GM18867 (cell line): ENCODE measurements around the gene DOCK1.

ENCODE experiments used
- ATAC-seq: cut with Tn5 transposase; IDR thresholded peaks from one replicate; pipeline ENCODE4 v1.9.1; 2021; ENCODE audit warnings: mild to moderate bottlenecking, moderate library complexity; ENCODE audit not compliant: unreplicated experiment

Gene DOCK1

DNA sequence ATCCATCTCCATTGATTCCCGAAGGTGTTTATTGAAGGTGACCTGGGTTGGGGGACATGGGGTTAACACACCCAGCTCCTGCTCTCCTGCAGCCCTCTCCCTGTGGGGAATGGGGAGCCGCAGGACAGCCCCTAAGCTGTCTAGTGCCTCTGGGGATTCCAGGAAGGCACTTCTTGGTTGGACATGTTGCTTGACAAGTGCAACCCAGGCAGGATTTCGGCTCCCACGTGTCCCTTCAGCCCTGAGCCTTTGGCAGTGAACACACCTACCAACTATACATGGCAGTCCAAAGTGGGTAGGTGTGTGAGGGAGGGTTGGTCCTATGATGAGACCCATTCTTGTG lies 43.9 kb downstream of the DOCK1 start:
- ATAC-seq = no peak

DNA sequence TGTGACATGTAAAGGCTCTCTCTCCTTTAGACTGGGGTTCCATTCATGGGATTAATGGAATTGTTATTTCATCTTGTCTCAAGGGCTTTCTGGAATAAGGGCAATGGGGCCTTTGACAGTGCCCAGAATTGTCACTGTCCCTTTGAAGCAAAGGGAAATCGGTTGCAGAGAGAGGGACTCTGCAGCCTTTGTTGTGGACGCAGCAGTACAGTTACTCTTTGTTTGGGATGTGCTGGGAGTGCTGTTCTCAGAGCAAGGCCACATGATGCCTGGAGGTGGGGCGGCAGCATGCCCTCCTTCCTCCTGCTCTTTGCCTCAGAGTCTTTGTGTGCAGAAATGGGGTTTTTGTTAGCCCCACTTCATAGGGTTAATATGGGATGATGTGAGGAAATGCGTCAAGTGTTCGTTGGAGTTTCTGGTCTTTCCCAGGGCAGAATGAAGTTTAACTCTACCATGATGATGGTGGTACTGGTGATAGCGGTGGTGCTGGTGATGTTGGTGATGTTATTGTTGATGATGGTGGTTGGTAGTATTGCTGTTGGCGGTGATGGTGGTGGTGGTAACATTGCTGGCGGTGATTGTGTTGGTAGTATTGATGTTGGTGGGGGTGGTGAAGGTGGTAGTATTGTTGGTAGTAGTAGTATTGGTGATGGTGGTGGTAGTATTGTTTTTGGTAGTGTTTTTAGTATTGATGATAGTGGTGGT lies 45.3 kb downstream of the DOCK1 start:
- ATAC-seq = no peak

DNA sequence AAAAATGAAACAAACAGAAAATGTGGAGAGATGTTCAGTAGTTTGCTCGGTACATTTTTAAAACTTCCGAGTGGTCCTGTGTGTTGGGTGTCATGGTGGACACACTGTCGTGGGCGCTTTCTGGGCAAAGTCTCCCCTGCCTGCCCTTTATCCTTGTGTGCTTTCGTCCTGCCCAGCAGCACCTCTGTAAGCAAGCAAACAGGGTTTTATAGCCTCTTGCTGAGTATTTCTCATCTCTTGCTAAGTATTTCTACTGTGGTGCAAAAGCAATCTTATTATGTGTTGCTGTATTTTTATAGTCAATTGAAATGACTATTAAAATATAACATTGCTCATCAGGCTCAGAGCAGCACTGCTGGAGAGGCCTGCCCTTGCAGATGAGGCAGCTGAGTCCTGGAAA lies 48.7 kb downstream of the DOCK1 start:
- ATAC-seq = no peak

DNA sequence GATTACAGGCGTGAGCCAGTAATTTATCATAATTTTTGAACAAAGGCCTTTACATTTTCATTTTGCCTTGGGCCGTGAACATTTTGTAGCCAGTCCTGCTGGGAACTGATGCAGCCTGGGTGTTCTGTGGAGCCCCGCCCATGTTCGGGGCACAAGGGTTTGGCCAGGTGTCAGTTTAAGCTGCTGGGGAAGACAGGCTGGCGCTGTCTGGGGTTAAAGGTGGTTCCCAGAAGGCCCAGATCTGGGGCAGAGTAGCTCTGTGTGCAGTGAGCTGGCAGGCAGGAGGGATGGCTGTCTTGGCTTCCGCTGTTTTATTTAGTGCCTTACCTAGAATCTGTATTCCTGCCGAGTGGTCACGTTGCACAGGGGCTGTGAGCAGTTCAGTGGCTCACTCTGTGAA lies 50.2 kb downstream of the DOCK1 start:
- ATAC-seq = no peak

DNA sequence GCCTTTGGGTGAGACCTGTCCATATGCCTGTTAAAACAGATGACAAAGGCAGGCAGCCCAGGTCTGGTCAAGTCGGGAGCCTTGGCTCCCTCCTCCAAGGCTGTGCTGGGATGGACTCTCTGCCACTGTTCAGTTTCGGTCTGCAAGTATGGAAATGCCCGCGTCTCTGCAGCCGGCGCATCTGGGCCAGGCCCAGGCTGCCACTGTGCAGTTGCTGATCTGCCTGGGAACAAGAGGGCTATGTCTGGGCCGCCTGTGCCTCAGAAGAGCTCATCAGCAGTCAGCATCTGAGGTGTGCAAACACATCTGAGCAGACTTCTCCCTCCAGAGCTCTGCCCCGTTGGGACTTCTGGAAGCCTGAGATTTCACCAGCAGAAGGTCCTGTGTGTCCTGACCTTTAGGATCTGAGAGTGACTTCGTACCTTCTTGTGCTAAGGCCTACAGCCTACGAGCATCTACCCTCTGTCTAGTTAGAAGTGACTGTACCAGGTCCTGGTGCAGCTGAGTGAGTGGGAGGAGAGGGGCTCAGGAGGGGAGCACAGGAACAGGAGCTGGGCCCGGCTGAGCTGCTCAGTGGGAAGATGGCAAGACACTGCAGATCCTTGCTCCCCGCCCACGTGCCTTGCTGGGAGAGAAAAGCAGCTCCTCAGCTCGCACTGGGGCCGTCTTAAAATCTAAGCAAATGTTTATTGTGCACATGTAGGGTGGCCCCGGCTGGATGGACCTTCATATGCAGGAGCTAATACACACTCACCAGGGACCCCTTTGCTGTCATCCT lies 50.9 kb downstream of the DOCK1 start:
- no peak for ATAC-seq

DNA sequence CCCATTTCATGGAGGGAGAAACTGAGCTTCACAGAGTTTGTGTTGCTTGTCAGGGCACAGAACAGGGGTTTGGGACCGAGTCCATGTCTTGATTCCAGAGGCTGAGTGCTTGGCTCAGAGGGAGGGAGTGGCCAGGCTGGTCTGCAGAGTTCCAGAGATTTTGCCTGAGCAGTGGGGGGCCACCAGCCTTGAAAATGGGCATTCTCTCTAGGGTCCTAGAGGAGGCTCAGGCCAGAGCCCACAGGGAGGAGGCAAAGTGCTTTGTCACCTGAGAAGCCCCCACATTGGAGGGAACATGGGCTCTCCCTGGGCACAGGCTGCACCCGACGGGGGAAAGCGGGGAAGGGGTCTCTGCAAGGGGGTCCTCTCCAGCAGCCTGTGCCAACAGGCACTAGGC lies 51.5 kb downstream of the DOCK1 start:
- no peak for ATAC-seq

DNA sequence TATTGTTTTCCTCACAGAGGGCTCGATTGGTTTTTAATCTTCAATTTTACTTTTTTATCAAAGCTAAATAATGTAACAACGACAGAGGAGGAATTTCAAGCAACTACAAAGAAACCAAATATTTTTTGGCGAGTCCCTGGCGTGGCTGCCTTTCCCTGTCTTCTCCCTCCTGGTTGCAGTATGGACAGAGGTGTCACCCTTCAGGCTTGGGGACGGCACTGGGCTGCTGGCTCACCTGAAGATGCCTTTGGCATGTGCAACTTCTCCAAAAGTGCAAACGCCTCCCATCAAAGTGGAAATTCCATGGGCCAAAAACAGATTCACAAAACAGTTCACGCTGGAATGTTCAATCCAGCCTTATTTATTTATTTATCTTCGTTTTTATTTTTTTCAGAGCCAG lies 51.9 kb downstream of the DOCK1 start:
- no peak for ATAC-seq

DNA sequence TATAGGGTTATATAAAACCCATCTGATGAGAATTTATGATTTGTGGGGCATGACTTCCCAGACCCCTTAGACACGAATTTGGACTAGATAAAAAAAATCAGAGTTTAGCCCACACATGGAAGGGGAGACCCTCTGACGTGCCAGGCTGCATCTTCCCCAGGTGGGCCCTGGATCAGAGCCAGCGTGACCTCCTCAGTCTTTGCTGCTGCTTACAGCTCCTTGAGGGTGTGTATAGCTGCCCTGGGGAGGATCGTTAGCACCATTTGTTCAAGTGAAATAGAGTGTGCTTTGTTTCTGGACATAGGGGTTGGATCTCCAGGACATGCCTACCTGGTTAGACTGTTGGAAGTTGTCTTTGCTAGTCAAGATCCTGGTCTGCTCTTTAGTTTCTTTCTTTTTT lies 54.2 kb downstream of the DOCK1 start:
- ATAC-seq = no peak

DNA sequence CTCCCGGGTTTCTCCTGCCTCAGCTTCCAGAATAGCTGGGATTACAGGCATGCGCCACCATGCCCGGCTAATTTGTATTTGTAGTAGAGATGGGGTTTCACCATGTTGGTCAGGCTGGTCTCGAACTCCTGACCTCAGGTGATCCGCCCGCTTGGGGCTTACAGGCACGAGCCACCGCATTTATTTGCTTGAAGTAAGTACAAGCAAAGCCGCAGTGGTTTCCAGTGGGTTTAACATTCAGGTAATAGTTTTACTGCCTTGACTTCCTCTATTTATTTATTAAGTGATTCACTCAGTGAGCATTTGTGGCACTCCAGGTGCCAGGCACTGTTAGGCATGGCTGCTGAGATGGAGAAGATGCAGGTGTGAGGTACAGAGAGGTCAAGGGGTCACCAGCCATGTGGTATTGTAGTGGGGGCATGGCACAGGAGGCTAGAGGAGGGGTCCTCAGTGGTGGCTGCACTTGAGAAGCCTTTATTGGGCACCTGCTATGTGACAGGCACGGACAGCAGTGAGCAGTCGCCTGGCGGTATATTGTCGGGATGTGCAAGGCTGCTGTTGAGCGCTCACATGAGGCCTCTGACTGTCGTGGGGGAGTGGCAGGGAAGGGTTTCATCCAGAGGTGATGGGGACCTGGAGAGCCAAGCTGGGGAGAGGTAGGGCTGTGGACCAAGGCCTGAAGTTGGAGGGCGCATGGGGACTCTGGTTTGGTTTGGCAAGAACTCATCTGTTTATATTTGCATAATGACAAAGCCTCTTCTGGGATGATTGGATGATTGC lies 54.9 kb downstream of the DOCK1 start:
- no peak for ATAC-seq

DNA sequence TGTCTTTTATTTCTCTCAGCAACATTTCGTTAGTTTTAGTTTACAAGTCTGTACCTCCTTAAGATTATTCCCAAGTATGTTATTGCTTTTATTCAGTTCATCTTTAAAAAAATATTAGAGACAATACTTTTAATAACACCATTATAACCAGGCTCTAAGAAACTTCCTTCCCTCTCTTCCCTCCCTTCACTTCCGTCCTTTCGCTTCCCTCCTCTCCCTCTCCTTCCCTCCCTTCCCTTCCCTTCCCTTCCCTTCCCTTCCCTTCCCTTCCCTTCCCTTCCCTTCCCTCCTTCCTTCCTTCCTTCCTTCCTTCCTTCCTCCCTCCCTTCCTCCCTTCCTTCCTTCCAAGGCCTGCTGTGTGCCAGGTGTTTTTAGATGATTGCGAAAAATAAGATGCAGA lies 58.1 kb downstream of the DOCK1 start:
- no peak for ATAC-seq

DNA sequence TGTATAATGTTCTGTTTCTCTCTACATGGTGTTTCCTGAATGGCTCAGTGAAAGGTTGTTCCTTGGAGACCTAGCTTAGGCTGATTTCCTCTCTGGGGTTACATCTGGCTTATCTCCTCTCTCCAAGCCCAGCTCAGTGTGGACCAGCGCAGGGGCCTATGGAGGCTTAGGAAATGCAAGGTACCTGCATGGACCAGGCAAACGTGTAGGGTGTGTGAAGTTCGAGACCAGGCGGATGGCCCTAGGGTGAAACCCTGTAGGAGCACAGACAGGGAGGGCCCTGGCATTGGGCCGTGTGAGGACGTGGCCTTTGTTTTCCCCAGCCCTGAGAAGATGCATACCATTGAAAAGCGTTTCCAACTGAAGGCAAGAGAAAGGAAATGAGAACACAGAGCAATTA lies 59.0 kb downstream of the DOCK1 start:
- no peak for ATAC-seq

DNA sequence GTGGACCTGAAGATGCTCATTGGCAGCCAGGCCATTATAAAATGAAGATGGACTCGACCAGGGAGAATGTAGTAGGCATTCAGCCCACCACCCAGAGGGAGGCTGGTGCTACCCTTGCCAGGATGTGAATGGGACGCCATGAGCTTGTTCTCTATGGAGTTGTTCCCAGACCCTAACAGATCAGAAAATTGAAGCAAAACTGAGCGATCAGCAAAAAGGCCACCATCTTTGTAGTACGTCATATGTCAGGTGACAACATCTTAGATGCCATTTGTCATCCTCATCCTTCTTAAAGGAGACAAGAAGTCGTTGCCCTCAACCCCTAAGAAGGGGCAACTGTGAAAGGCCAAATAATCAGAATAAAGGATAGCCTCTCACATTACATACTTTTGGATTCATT lies 61.7 kb downstream of the DOCK1 start:
- ATAC-seq = no peak

DNA sequence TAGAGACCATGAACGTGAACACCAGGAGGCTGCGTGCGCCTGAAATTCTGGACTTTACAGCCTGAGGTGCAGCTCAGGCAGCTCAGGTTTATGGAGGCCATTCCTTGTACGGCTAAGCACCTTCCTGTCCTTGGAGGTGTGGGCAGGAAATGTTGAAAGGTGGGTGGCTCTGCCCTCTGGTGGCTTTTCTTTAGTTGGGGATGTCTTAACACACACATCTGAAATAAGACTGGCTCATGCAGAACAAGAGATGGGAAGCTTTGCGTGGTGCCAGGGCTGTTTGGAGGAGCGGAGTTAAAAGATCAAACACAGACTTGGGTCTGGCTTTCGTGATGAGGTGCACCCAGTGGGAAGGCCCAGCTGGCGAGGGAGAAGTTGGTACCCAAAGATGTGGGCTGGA lies 64.1 kb downstream of the DOCK1 start:
- ATAC-seq = no peak

DNA sequence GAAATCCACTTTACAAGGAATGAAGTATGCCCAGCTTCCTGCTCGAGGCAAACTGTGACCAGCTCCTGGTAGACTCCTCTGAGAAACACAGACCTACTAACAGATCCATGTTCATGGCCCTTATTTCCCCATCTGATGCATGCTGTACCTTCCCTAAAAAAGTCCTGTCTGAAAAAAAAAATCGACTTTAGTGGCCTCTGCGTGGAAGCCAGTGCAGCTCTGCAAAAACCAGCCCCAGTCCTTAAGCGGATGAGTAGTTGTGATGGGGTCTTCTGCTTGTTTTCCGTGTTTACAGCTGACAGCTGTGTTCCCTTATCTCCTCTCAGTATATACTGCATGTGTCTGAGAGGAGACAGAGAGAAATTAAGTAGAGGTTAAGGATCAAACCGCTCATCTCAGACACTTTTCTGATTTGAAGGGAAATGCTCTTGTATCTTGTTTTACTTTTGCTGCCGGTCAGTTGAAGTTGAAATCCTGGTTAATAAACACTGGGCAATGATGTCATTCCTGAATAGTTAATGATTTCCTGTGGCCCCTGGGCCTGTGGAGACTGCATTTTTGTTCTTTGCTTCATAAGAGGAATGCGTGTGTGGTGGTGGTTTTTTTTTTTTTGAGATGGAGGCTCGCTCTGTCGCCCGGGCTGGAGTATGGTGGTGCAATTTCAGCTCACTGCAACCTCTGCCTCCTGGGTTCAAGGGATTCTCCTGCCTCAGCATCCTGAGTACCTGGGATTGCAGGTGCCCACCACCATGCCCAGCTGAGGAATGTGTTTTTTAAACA lies 67.6 kb downstream of the DOCK1 start:
- no peak for ATAC-seq

DNA sequence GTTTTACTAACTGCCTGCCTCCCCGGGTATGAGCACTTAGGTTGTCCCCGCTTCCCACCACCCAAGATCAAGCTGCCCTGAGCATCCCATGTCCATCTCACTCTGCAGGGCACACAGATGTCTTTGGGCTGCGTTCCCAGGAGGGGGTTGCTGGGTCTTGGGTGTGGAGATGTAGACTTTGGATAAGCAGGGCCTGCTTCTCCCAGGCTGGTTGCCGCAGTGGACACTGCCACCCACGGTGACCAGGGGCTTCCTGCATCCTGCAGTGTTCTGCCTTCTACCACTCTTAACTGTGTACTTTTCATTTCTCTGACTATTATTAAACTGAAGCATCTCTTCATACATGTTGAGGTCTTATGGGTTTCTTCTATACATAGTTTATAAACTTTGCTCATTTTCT lies 70.0 kb downstream of the DOCK1 start:
- ATAC-seq = no peak

DNA sequence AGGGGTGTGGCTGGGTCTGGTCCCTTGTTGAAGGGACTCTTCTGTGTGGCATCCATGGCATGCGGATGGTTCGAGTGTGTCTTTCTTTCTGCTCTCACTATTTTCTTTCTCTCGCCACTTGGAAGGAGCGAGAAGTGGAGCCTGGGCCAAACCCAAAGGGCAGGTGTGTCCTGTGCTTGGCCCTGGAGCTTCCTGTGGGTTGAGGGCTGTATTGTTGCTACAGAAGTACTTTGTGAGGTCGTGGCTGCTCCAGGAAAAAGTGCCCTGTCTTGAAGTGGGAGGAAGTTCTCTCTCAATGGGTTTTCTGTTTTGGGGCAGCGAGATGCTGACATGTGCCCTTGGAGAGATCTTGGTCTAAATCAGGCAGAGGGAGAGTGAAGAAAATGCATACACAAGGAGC lies 72.0 kb downstream of the DOCK1 start:
- no peak for ATAC-seq

DNA sequence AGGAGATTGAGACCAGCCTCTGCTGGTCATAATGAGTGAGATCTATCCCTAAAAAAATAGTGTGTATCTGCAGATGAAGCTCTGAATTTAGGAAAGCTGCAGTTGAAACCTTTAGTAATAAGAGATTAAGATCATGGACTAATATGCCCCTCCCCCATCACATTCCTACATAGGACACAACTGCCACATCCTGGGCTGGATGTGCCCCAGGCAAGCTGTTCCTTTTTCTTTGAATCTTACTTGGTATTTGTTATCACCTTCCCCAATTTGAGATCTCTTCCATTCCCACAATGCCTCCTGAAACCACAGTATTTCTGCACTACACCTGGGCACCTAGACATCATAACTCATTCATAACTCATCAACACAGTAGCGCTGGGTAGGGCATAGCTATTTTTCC lies 74.1 kb downstream of the DOCK1 start:
- ATAC-seq = no peak

DNA sequence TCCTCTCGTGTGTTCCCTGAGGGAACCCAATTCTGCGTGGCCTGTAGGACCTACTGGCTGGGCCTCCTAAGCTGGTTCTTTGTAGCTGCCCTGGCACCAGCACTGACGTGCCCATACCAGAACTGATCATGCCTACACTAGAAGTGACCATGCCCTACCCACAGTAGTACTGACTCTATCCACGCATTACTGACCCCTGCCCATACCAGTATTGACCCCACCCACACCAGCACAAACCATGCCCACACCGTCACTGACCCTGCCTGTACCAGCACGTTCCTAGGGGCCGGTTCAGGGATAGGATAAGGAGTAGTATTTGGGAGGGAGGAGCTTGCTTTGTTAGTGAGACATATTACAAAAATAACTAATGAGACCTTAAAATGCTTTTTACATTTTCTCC lies 88.0 kb downstream of the DOCK1 start:
- no peak for ATAC-seq

DNA sequence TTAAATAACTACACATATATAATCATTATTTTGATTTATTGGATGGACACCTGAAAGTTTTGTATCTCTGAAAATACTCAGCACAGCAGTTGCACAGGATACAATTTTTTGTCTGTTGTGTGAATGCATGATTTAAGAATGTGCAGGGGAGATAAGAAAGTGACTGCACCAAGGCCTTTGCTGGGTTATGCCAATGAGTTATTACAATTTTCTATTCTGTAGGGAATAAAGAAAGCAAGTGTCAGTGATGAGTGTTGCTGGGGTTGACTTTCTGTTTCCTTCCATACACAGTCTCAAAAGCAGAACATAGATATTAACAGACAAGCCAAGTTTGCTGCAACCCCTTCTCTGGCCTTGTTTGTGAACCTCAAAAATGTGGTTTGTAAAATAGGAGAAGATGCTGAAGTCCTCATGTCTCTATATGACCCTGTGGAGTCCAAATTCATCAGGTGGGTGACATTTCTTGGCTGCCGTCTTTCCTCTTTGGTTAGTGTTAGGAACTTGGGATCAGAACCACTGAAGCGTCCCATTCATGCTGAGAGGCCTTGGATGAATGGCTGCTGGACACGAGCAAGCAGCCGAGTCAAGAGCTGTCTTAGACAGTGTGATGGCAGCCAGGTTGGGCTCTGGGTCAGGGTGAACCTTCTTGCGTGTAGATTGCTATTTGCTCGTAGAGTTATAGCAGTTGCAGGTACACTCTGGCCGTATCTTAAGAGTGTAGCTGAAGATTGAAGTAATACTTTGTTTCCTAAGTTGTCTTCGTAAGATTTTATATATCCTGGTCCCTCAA lies 92.8 kb downstream of the DOCK1 start:
- no peak for ATAC-seq

DNA sequence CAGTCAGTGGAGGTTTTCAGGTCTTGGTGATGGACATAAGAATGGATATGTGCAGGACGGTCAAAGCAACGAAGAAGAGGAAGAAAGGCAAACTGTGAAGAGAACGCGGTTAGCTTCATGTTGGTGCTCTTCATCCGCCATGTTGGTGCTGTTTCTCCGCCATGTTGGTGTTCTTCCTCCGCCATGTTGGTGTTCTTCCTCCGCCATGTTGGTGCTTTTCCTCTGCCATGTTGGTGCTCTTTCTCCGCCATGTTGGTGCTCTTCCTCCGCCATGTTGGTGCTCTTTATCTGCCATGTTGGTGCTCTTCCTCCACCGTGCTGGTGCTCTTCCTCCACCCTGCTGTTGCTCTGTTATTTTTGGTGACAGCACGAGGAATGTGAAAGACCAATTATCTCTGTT lies 95.4 kb downstream of the DOCK1 start:
- ATAC-seq = no peak
